Skeletal muscle tissue (tissue), 4 donors: ENCODE results near the gene FKBP1B. TPM values are rescaled to one million over a fixed set of nuclear protein-coding genes. Genes with fewer than 3 reads are reported as not detected.
"Not testable (repeated sequence)": the region's sequence is repeated elsewhere in the genome, so short reads cannot be mapped to it uniquely, and the experiment has no call there.

Experiments used
- H3K27ac ChIP-seq: one replicate; pipeline ENCODE4 v1.7.0; 2013; ENCODE audit warnings: mild to moderate bottlenecking, low read depth, low read length, inconsistent platforms
- H3K27me3 ChIP-seq, 3 donors: one replicate each; pipeline ENCODE4 v1.7.0; 2013; ENCODE audit warnings: low read length in 3 of 3; ENCODE audit not compliant: control insufficient read depth in 3 of 3, insufficient read depth in 3 of 3
- H3K36me3 ChIP-seq, 3 donors: one replicate each; pipeline ENCODE4 v1.7.0; 2013; ENCODE audit warnings: low read length in 3 of 3; ENCODE audit not compliant: control insufficient read depth in 3 of 3, insufficient read depth in 3 of 3
- H3K4me1 ChIP-seq, 3 donors: one replicate each; pipeline ENCODE4 v1.7.0; 2013; ENCODE audit warnings: low read length in 3 of 3, mild to moderate bottlenecking in 3 of 3; ENCODE audit not compliant: control insufficient read depth in 3 of 3, insufficient read depth in 3 of 3
- H3K4me3 ChIP-seq, 3 donors: one replicate each; pipeline ENCODE4 v1.7.0; 2013; ENCODE audit warnings: low read length in 3 of 3
- H3K9ac ChIP-seq, 3 donors: one replicate each; pipeline ENCODE4 v1.7.0; 2013; ENCODE audit warnings: low read length in 3 of 3, mild to moderate bottlenecking in 3 of 3, moderate library complexity in 2 of 3, low read depth in 1 of 3
- H3K9me3 ChIP-seq, 3 donors: one replicate each; pipeline ENCODE4 v1.7.0; 2013; ENCODE audit warnings: low read length in 3 of 3; ENCODE audit not compliant: control insufficient read depth in 3 of 3
- total RNA-seq: library from RNA; depleted of rRNA; stranded (reverse); fragments of >200 nt; gene quantifications from one replicate; pipeline ENCODE4 v1.2.3, GENCODE V29; 2014
- donor health status: Osteomylitis.

Gene FKBP1B
- total RNA-seq, 1 donor from 2014 or later = 1.6 TPM

DNA sequence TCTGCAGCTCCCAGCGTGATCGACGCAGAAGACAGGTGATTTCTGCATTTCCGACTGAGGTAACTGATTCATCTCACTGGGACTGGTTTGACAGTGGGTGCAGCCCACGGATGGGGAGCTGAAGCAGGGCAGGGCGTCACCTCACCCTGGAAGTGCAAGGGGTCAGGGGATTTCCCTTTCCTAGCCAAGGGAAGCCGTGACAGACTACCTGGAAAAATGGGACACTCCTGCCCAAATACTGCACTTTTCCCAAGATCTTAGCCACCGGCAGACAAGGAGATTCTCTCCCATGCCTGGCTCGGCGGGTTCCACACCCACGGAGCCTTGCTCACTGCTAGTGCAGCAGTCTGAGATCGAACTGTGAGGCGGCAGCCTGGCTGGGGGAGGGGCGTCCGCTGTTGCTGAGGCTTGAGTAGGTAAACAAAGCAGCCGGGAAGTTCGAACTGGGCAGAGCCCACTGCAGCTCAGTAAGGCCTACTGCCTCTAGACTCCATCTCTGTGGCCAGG, 45.7 kb downstream of the FKBP1B start:
- not testable (repeated sequence) for H3K36me3 ChIP-seq, H3K4me3 ChIP-seq

GRCh38 chr2:24100732-24101131, 51.2 kb downstream of the FKBP1B start:
- H3K4me3 ChIP-seq, H3K9me3 ChIP-seq, H3K9ac ChIP-seq, H3K4me1 ChIP-seq, H3K27ac ChIP-seq, H3K27me3 ChIP-seq, H3K36me3 ChIP-seq: not testable (repeated sequence)

More for the DNA sequence above, 45.7 kb downstream of the FKBP1B start:
- H3K9ac ChIP-seq, H3K4me1 ChIP-seq, H3K27me3 ChIP-seq, H3K9me3 ChIP-seq, H3K27ac ChIP-seq: not testable (repeated sequence)

GRCh38 chr2:24101992-24102391, 52.5 kb downstream of the FKBP1B start:
- no peaks in the 10 kb centered on the region for H3K27me3 ChIP-seq

DNA sequence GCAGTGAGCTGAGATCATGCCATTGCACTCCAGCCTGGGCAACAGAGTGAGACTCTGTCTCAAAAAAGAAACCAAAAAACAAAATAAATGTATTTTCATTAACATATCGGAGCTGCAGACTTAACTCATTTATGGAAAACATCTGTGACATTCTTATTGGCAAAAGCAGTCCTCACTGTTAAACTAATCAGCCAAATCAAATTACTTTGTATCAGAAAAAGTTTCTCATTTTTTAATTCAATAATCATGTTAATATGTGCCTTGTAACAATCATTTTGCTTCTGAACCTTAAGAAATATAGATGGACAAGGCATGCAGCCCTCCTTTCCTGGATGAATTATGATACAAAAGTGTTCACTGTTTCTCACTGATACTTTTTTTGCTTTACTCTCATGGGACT, 53.1 kb downstream of the FKBP1B start:
- Histone ChIP-seq H3K4me1 (no peaks in the 10 kb centered on the region), H3K36me3 (no peaks in the 10 kb centered on the region), H3K27ac (no peak overlapping the region), H3K27me3 (no peaks in the 10 kb centered on the region), H3K9ac (no peak overlapping the region), H3K9me3 (no peaks in the 10 kb centered on the region), H3K4me3 (no peak overlapping the region)

More at GRCh38 chr2:24101992-24102391, 52.5 kb downstream of the FKBP1B start:
- Histone ChIP-seq H3K4me3 (no peak overlapping the region), H3K36me3 (no peaks in the 10 kb centered on the region), H3K4me1 (no peaks in the 10 kb centered on the region), H3K27ac (no peak overlapping the region), H3K9ac (no peak overlapping the region), H3K9me3 (no peaks in the 10 kb centered on the region)

GRCh38 chr2:24104110-24104650, 54.6 kb downstream of the FKBP1B start:
- no peaks in the 10 kb centered on the region for H3K4me1 ChIP-seq
- no peak overlapping the region for H3K4me3 ChIP-seq
- H3K9ac ChIP-seq = no peak overlapping the region
- H3K27me3 ChIP-seq = no peaks in the 10 kb centered on the region
- H3K27ac ChIP-seq = no peak overlapping the region
- no peaks in the 10 kb centered on the region for H3K36me3 ChIP-seq
- H3K9me3 ChIP-seq = no peaks in the 10 kb centered on the region

DNA sequence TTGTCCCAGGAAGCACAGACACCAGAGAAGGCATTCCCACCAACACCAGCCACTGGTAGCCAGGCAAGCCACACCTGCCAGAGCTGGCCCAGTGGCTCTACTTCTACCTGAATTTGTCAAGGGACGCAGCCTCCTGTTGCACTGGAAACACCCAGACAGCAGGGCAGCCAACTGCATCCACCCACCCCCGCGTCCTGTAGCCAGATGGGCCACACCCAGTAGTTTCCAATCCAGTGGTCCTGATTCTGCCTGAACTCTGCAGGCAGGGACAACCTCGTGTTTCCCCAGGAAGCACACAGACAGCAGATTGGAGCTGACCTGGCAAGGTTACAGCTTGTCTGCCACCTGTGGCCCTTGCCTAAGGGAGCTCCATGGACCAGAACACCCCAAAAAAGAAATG, 55.4 kb downstream of the FKBP1B start:
- H3K4me1 ChIP-seq = no peaks in the 10 kb centered on the region
- H3K36me3 ChIP-seq = no peaks in the 10 kb centered on the region
- no peak overlapping the region for H3K27ac ChIP-seq
- no peak overlapping the region for H3K9ac ChIP-seq
- H3K9me3 ChIP-seq = no peaks in the 10 kb centered on the region
- no peaks in the 10 kb centered on the region for H3K27me3 ChIP-seq
- no peak overlapping the region for H3K4me3 ChIP-seq

- Histone ChIP-seq H3K27me3 (no peaks in the 10 kb centered on the region), H3K9me3 (no peaks in the 10 kb centered on the region), H3K36me3 (no peaks in the 10 kb centered on the region), H3K9ac (no peak overlapping the region), H3K4me3 (no peak overlapping the region), H3K27ac (no peak overlapping the region), H3K4me1 (no peaks in the 10 kb centered on the region)
Measured at GRCh38 chr2:24105816-24106215, 56.3 kb downstream of the FKBP1B start.

DNA sequence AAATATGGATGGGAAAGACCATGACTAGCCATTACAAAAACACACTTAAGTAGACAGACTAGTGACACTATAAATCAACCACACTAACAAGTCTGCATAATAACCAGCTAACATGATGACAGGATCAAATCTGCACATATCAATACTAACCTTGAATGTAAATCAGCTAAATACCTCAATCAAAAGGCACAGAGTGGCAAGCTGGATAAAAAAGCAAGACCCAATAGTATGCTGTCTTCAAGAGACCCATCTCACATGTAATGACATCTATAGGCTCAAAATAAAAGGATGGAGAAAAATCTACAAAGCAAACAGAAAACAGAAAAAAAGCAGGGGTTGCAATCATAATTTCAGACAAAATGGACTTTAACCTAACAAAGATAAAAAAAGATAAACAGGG, 57.2 kb downstream of the FKBP1B start:
- Histone ChIP-seq H3K9ac (no peak overlapping the region), H3K27ac (no peak overlapping the region), H3K36me3 (no peaks in the 10 kb centered on the region), H3K4me1 (no peaks in the 10 kb centered on the region), H3K4me3 (no peak overlapping the region), H3K27me3 (no peaks in the 10 kb centered on the region), H3K9me3 (no peaks in the 10 kb centered on the region)

GRCh38 chr2:24107336-24107735, 57.8 kb downstream of the FKBP1B start:
- H3K4me1 ChIP-seq = no peaks in the 10 kb centered on the region
- no peaks in the 10 kb centered on the region for H3K27me3 ChIP-seq
- H3K4me3 ChIP-seq = no peak overlapping the region
- no peak overlapping the region for H3K27ac ChIP-seq
- H3K36me3 ChIP-seq = no peaks in the 10 kb centered on the region
- no peaks in the 10 kb centered on the region for H3K9me3 ChIP-seq
- H3K9ac ChIP-seq = no peak overlapping the region

- not testable (repeated sequence) for H3K36me3 ChIP-seq, H3K9ac ChIP-seq, H3K9me3 ChIP-seq, H3K27me3 ChIP-seq, H3K27ac ChIP-seq, H3K4me3 ChIP-seq, H3K4me1 ChIP-seq
Measured at GRCh38 chr2:24109431-24109830, 59.9 kb downstream of the FKBP1B start.
